Measurements from ENCODE around the gene PSMG4. TPM values are rescaled to one million over a fixed set of nuclear protein-coding genes. Genes with fewer than 3 reads are reported as not detected.
A peak's percentile ranks its signal among the peaks of the same experiment; 100 is the strongest.

PSMG4 gene
- total and polyA plus RNA-seq, 9 of the 15 experiments (the other 6 are each of a cell fraction or from before 2014, with no cell fraction given), result 12.9 to 185 (median 52.0) TPM

DNA sequence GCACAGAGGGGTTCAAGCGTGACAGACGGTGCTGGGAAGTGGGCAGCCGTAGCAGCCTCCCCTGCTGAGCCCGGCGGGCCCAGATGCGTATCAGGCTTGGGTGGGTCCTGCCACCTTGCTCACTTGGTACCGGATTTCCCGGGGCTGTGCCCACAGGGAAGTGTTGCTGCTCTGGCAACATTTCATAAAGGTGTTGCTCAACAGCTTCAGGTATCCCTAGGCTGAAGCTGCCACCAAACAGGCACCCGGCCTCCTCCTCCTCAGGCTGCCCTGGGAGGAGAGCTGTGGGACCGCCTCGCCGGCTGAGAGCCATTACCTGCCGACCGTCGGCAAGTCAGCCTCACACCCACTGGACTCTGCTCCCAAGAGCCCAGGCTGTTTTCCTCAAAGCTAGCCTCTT lies 11.5 kb downstream of the PSMG4 start:
- DNase-seq (ENCODE audit: extremely low read depth in 1 of 4, low spot score in 3 of 4), result no peak
- CTCF ChIA-PET (ENCODE audit: low intra/inter-chr PET ratio), result no interaction called here

DNA sequence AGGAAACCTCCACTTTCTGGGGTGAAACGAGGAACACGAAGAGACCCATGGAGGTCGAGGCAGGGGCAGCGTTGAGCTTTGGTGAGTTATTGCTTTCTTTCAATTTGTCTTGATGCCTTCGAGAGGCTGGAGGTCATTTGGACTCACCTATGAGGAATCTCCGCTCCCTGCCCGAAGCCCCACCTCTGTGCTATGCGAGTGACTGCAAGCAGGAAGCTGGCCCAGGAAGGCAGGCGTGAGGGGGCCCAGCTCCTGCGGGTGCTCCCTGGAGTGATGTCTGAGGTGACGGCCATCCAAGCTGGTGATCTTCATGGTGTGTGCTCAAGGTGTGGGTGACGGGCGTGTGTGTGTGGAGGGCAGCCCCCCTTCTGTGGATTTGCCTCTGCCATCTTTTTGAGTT lies 13.0 kb downstream of the PSMG4 start:
- peaks cover 0 to 7% of the 10 kb centered on the region in 2 experiments; a peak in 2 of 5 replicates for H3K4me1 ChIP-seq (replicated peaks in 1 of 2; ENCODE audit: control insufficient read depth in 2 of 2, insufficient read depth in 2 of 2, low read length in 2 of 2)
- H3K27me3 ChIP-seq (ENCODE audit: control insufficient read depth in 2 of 2, insufficient read depth in 2 of 2, low read length in 2 of 2), result no peaks in the 10 kb centered on the region
- intact Hi-C loops (cut with micrococcal nuclease), result no loop called here
- ChIA-PET CTCF (ENCODE audit: low intra/inter-chr PET ratio) (no interaction called here), POLR2A (interaction anchor here (0.6 to 1.4 kb wide), 5 partner anchors 10 to 337 kb away, joined by 3 to 6 read pairs (median 4); partner anchors contain the start of gene PSMG4)
- in situ Hi-C loops (cut with MboI), result loop anchor here (5.0 to 10.0 kb wide), 2 partner anchors 461 to 743 kb away; no protein-coding TSS in a partner anchor
- H2AFZ ChIP-seq (ENCODE audit: low read depth, low read length), result no peak overlapping the region
- no peak overlapping the region for H3K4me2 ChIP-seq (ENCODE audit: insufficient read depth, low read length)
- no peak overlapping the region for H3K4me3 ChIP-seq
- H4K20me1 ChIP-seq (replicated peaks; ENCODE audit: control insufficient read depth, insufficient read depth, low read length), result peaks cover 5% of the 10 kb centered on the region; the same call in 1 of the 2 replicates
- H3K9ac ChIP-seq (ENCODE audit: insufficient read depth in 1 of 2, low read depth in 2 of 2, low read length in 2 of 2), result no peak overlapping the region
- H3K9me1 ChIP-seq (ENCODE audit: control insufficient read depth, insufficient read depth, low read length), result peaks cover 3% of the 10 kb centered on the region
- no peaks in the 10 kb centered on the region for H3K9me3 ChIP-seq (replicated peaks; ENCODE audit: control insufficient read depth, insufficient read depth, low read depth, low read length)
- 94% methylated on average over 13 of the region's 13 CpGs for WGBS (ENCODE audit: insufficient coverage, low coverage, missing lambda C conversion rate)
- H3K36me3 ChIP-seq (ENCODE audit: control insufficient read depth, insufficient read depth, low read length), result peaks cover 63% of the 10 kb centered on the region
- no peak overlapping the region for H3K27ac ChIP-seq (ENCODE audit: extremely low read depth, low read depth, low read length)
- peaks cover 17% of the 10 kb centered on the region for H3K79me2 ChIP-seq (ENCODE audit: control insufficient read depth, insufficient read depth, low read length)
- FAIRE-seq (no peak), ATAC-seq (no peak), DNase-seq (ENCODE audit: extremely low read depth in 1 of 4, low spot score in 3 of 4) (no peak)
- no TSS peak for BruUV-seq (replicated peaks)
- TF ChIP-seq NCOA2 (IDR thresholded peaks at IDR 0.05; ENCODE audit: partially characterized antibody in 2 of 2) (no peak), TEAD4 (IDR thresholded peaks at IDR 0.05; ENCODE audit: low read length) (no peak), TEAD4 (CRISPR knock-in tag; IDR thresholded peaks at IDR 0.05; ENCODE audit: borderline replicate concordance) (0 out of 2 replicates have a peak, but pooled peaks have one; percentile 12), CCNT2 (IDR thresholded peaks at IDR 0.05; ENCODE audit: borderline replicate concordance, extremely low read depth, insufficient read length, low read depth, low read length) (no peak), POLR2G (IDR thresholded peaks at IDR 0.05; ENCODE audit: low read depth, low read length) (peak; percentile 43), SAFB2 (IDR thresholded peaks at IDR 0.05; ENCODE audit: borderline replicate concordance, low read depth, low read length, severe bottlenecking) (no peak), ZC3H4 (CRISPR knock-in tag; IDR thresholded peaks at IDR 0.05; ENCODE audit: borderline replicate concordance) (no peak), SAFB (IDR thresholded peaks at IDR 0.05; ENCODE audit: borderline replicate concordance, low read depth, low read length) (no peak), RBM34 (IDR thresholded peaks at IDR 0.05; ENCODE audit: borderline replicate concordance, insufficient read depth, low read length) (no peak)
- TF ChIP-seq, protein P1, sequence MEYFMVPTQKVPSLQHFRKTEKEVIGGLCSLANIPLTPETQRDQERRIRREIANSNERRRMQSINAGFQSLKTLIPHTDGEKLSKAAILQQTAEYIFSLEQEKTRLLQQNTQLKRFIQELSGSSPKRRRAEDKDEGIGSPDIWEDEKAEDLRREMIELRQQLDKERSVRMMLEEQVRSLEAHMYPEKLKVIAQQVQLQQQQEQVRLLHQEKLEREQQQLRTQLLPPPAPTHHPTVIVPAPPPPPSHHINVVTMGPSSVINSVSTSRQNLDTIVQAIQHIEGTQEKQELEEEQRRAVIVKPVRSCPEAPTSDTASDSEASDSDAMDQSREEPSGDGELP (CRISPR knock-in tag; IDR thresholded peaks at IDR 0.05; ENCODE audit: borderline replicate concordance), result no peak
- TF ChIP-seq, protein P2, sequence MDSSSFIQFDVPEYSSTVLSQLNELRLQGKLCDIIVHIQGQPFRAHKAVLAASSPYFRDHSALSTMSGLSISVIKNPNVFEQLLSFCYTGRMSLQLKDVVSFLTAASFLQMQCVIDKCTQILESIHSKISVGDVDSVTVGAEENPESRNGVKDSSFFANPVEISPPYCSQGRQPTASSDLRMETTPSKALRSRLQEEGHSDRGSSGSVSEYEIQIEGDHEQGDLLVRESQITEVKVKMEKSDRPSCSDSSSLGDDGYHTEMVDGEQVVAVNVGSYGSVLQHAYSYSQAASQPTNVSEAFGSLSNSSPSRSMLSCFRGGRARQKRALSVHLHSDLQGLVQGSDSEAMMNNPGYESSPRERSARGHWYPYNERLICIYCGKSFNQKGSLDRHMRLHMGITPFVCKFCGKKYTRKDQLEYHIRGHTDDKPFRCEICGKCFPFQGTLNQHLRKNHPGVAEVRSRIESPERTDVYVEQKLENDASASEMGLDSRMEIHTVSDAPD (CRISPR knock-in tag; IDR thresholded peaks at IDR 0.05), result no peak

More for the DNA sequence above, 11.5 kb downstream of the PSMG4 start:
- intact Hi-C loops (cut with micrococcal nuclease), result no loop called here
- H3K9me3 ChIP-seq (replicated peaks; ENCODE audit: control insufficient read depth, insufficient read depth, low read depth, low read length), result no peaks in the 10 kb centered on the region
- POLR2A ChIA-PET, result interaction anchor here (1.2 kb wide), 1 partner anchor 18 kb away, joined by 4 read pairs; no protein-coding TSS in a partner anchor
- no peak overlapping the region for H3K27ac ChIP-seq (ENCODE audit: extremely low read depth, low read depth, low read length)
- peaks cover 0 to 7% of the 10 kb centered on the region in 2 experiments; a peak in 2 of 5 replicates for H3K4me1 ChIP-seq (replicated peaks in 1 of 2; ENCODE audit: control insufficient read depth in 2 of 2, insufficient read depth in 2 of 2, low read length in 2 of 2)
- H3K27me3 ChIP-seq (ENCODE audit: control insufficient read depth in 2 of 2, insufficient read depth in 2 of 2, low read length in 2 of 2), result no peaks in the 10 kb centered on the region
- peaks cover 77% of the 10 kb centered on the region for H3K36me3 ChIP-seq (ENCODE audit: control insufficient read depth, insufficient read depth, low read length)
- no peak overlapping the region for H3K9ac ChIP-seq (ENCODE audit: insufficient read depth in 1 of 2, low read depth in 2 of 2, low read length in 2 of 2)
- no peak overlapping the region for H3K4me2 ChIP-seq (ENCODE audit: insufficient read depth, low read length)
- in situ Hi-C loops (cut with MboI), result loop anchor here (5.0 to 10.0 kb wide), 2 partner anchors 462 to 745 kb away; no protein-coding TSS in a partner anchor
- ATAC-seq, result no peak
- no peak overlapping the region for H3K4me3 ChIP-seq
- WGBS (ENCODE audit: insufficient coverage, low coverage, missing lambda C conversion rate), result 92% methylated on average over 14 of the region's 15 CpGs
- BruUV-seq (replicated peaks), result no TSS peak
- H3K79me2 ChIP-seq (ENCODE audit: control insufficient read depth, insufficient read depth, low read length), result peaks cover 29% of the 10 kb centered on the region
- peaks cover 3% of the 10 kb centered on the region for H3K9me1 ChIP-seq (ENCODE audit: control insufficient read depth, insufficient read depth, low read length)
- no peak for FAIRE-seq
- H4K20me1 ChIP-seq (replicated peaks; ENCODE audit: control insufficient read depth, insufficient read depth, low read length), result peaks cover 7% of the 10 kb centered on the region; the same call in 1 of the 2 replicates
- H2AFZ ChIP-seq (ENCODE audit: low read depth, low read length), result no peak overlapping the region
- TF ChIP-seq ZNF785 (CRISPR knock-in tag; IDR thresholded peaks at IDR 0.05), result no peak
- peak; percentile 27 for TF ChIP-seq RBM22 (IDR thresholded peaks at IDR 0.05; ENCODE audit: low read depth, low read length, poor library complexity, severe bottlenecking)
- peak; percentile 62 for TF ChIP-seq POLR2G (IDR thresholded peaks at IDR 0.05; ENCODE audit: low read depth, low read length)
- TF ChIP-seq ZNF121 (CRISPR knock-in tag; conservative IDR thresholded peaks at IDR 0.05), result no peak
